CD4-positive, alpha-beta memory T cell (primary cell): ENCODE measurements around the gene DUS1L. TPM values are rescaled to one million over a fixed set of nuclear protein-coding genes. Genes with fewer than 3 reads are reported as not detected.
A peak's percentile ranks its signal among the peaks of the same experiment; 100 is the strongest.

Source experiments
- CTCF ChIA-PET: fragments of 350-600 bp; sonication (Branson Sonifier 250); formaldehyde crosslinking; loops from one replicate; lab custom pipeline; 2021; ENCODE audit warnings: inconsistent platforms; ENCODE audit not compliant: partially characterized antibody; lab: Charles Lee
- POLR2A ChIA-PET: fragments of 350-600 bp; sonication (Branson Sonifier 250); formaldehyde crosslinking; loops from one replicate; lab custom pipeline; 2021; ENCODE audit not compliant: partially characterized antibody; lab: Charles Lee
- DNase-seq, 5 donors: peaks; one replicate each; pipeline versions ENCODE4 v3.0.0 to v3.0.0-alpha.2; 2020 to 2022; ENCODE audit warnings: mixed read lengths in 1 of 5
- H3K27ac ChIP-seq: one replicate; pipeline ENCODE4 v1.7.0; 2013; ENCODE audit warnings: low read depth, low read length
- H3K27me3 ChIP-seq: 2 replicates; pipeline ENCODE4 v1.7.0; 2013; ENCODE audit warnings: mild to moderate bottlenecking, low read length, moderate library complexity; ENCODE audit not compliant: insufficient read depth
- H3K36me3 ChIP-seq: 2 replicates; pipeline ENCODE4 v1.7.0; 2013; ENCODE audit warnings: mild to moderate bottlenecking, low read length, moderate library complexity; ENCODE audit not compliant: insufficient read depth
- H3K4me1 ChIP-seq: 2 replicates; pipeline ENCODE4 v1.7.0; 2013; ENCODE audit warnings: mild to moderate bottlenecking, low read length, moderate library complexity; ENCODE audit not compliant: insufficient read depth
- H3K4me3 ChIP-seq, 2 donors: one replicate each; pipeline ENCODE4 v1.7.0; 2013; ENCODE audit warnings: low read length in 2 of 2, mild to moderate bottlenecking in 1 of 2
- H3K9me3 ChIP-seq, 2 donors: one replicate each; pipeline ENCODE4 v1.7.0; 2013; ENCODE audit warnings: low read length in 2 of 2, control low read depth in 1 of 2; ENCODE audit not compliant: control insufficient read depth in 1 of 2
- H3K27ac Mint-ChIP-seq, 7 donors: one replicate each; pipeline ENCODE4 v1.8.0; 2020 to 2021; ENCODE audit warnings: mixed read lengths in 7 of 7, mild to moderate bottlenecking in 6 of 7, inconsistent platforms in 3 of 7, moderate library complexity in 3 of 7
- H3K27me3 Mint-ChIP-seq, 2 donors: one replicate each; pipeline ENCODE4 v1.8.0; 2020 to 2021; ENCODE audit warnings: mixed read lengths in 2 of 2
- H3K36me3 Mint-ChIP-seq, 2 donors: one replicate each; pipeline ENCODE4 v1.8.0; 2020 to 2021; ENCODE audit warnings: mixed read lengths in 2 of 2, inconsistent platforms in 1 of 2, mild to moderate bottlenecking in 1 of 2
- H3K4me1 Mint-ChIP-seq, 4 donors: one replicate each; pipeline ENCODE4 v1.8.0; 2020 to 2021; ENCODE audit warnings: mixed read lengths in 4 of 4, mild to moderate bottlenecking in 1 of 4
- H3K4me3 Mint-ChIP-seq, 8 donors: one replicate each; pipeline ENCODE4 v1.8.0; 2020 to 2021; ENCODE audit warnings: mixed read lengths in 8 of 8, mild to moderate bottlenecking in 7 of 8, moderate library complexity in 6 of 8, inconsistent platforms in 3 of 8
- H3K9me3 Mint-ChIP-seq, 8 donors: one replicate each; pipeline ENCODE4 v1.8.0; 2020 to 2021; ENCODE audit warnings: mixed read lengths in 8 of 8, mild to moderate bottlenecking in 5 of 8, inconsistent platforms in 3 of 8, moderate library complexity in 1 of 8
- intact Hi-C: fragments of 100-400 bp; cut with micrococcal nuclease; formaldehyde crosslinking; loops from one replicate; pipeline ENCODE4 v1.15.1; 2023
- polyA plus RNA-seq, 2 donors: library from polyadenylated mRNA; unstranded; fragments of 300-500 nt; fragmentation: Illumina TruSeq; gene quantifications; one replicate each; pipeline ENCODE4 v1.2.3, GENCODE V29; 2021
- total RNA-seq, 2 experiments: library from RNA; stranded (reverse); gene quantifications; one replicate each; pipeline ENCODE4 v1.2.3, GENCODE V29; 2021

DUS1L gene
- total and polyA plus RNA-seq, 4 experiments from 2014 or later = 48.1 to 141 (median 139) TPM

- peaks cover 0 to 11% (median under 1%) of the 10 kb centered on the region in 4 donors for H3K4me1 Mint-ChIP-seq
- H3K36me3 Mint-ChIP-seq = peaks cover 3 to 15% of the 10 kb centered on the region in 2 donors
- DNase-seq = no peak
- intact Hi-C loops = no loop called here
- peaks cover 11% of the 10 kb centered on the region for H3K4me1 ChIP-seq
- no peak overlapping the region for H3K4me3 ChIP-seq
- H3K9me3 Mint-ChIP-seq = no peaks in the 10 kb centered on the region
- no peaks in the 10 kb centered on the region for H3K9me3 ChIP-seq
- H3K4me3 Mint-ChIP-seq = no peak overlapping the region
- H3K27ac Mint-ChIP-seq = no peak overlapping the region
- ChIA-PET POLR2A (no interaction called here), CTCF (no interaction called here)
- peaks cover 36% of the 10 kb centered on the region for H3K36me3 ChIP-seq
- H3K27me3 ChIP-seq = no peaks in the 10 kb centered on the region
- no peak overlapping the region for H3K27ac ChIP-seq
- no peaks in the 10 kb centered on the region for H3K27me3 Mint-ChIP-seq
Measured at GRCh38 chr17:82092995-82093751, 27.6 kb upstream of the DUS1L start.

GRCh38 chr17:82092628-82092994 lies 27.0 kb upstream of the DUS1L start:
- H3K27me3 ChIP-seq = no peaks in the 10 kb centered on the region
- peaks cover 0 to 11% (median under 1%) of the 10 kb centered on the region in 4 donors for H3K4me1 Mint-ChIP-seq
- POLR2A ChIA-PET = no interaction called here
- H3K36me3 Mint-ChIP-seq = peaks cover 3 to 17% of the 10 kb centered on the region in 2 donors
- peak in 1 of 5 donors; percentile 31 for DNase-seq
- intact Hi-C loops = no loop called here
- H3K4me3 ChIP-seq = no peak overlapping the region
- CTCF ChIA-PET = no interaction called here
- H3K27ac Mint-ChIP-seq = no peak overlapping the region
- peaks cover 11% of the 10 kb centered on the region for H3K4me1 ChIP-seq
- no peak overlapping the region for H3K4me3 Mint-ChIP-seq
- H3K9me3 Mint-ChIP-seq = no peaks in the 10 kb centered on the region
- H3K9me3 ChIP-seq = no peaks in the 10 kb centered on the region
- H3K27me3 Mint-ChIP-seq = no peaks in the 10 kb centered on the region
- peaks cover 41% of the 10 kb centered on the region for H3K36me3 ChIP-seq
- no peak overlapping the region for H3K27ac ChIP-seq

DNA sequence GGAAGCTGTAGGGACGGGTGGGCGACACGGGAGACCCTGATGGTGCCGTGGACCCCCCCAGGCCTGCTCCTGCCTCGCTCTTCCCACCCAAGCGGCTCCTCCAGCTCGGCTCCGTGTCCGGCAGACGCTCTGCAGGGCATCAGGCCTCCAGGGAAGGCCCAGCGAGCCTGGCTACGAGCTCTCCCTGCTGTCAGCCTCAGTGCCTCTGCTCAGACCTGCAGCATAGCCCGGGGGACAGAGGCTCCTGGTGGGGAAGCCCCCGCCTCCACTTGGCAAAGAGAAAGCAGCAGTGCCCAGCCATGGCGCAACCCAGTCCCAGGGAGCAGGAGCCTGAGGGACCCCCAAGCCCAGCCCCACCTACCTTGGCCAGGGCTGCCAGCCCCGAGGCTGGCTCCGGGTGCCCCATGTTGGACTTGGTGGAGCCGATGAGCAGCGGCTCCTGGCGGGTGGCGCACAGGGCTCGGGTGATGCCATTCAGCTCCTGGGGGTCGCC lies 26.5 kb upstream of the DUS1L start:
- H3K9me3 ChIP-seq = no peaks in the 10 kb centered on the region
- no peaks in the 10 kb centered on the region for H3K27me3 Mint-ChIP-seq
- H3K36me3 Mint-ChIP-seq = peaks cover 3 to 17% of the 10 kb centered on the region in 2 donors
- H3K27ac ChIP-seq = no peak overlapping the region
- H3K27ac Mint-ChIP-seq = peak overlapping the region in 1 of 7 donors; percentile 15
- H3K4me3 ChIP-seq = no peak overlapping the region
- CTCF ChIA-PET = no interaction called here
- peaks cover 0 to 11% (median under 1%) of the 10 kb centered on the region in 4 donors for H3K4me1 Mint-ChIP-seq
- intact Hi-C loops = no loop called here
- H3K4me3 Mint-ChIP-seq = no peak overlapping the region
- no peak for DNase-seq
- H3K36me3 ChIP-seq = peaks cover 45% of the 10 kb centered on the region
- H3K4me1 ChIP-seq = peaks cover 10% of the 10 kb centered on the region
- POLR2A ChIA-PET = no interaction called here
- no peaks in the 10 kb centered on the region for H3K27me3 ChIP-seq
- H3K9me3 Mint-ChIP-seq = no peaks in the 10 kb centered on the region

DNA sequence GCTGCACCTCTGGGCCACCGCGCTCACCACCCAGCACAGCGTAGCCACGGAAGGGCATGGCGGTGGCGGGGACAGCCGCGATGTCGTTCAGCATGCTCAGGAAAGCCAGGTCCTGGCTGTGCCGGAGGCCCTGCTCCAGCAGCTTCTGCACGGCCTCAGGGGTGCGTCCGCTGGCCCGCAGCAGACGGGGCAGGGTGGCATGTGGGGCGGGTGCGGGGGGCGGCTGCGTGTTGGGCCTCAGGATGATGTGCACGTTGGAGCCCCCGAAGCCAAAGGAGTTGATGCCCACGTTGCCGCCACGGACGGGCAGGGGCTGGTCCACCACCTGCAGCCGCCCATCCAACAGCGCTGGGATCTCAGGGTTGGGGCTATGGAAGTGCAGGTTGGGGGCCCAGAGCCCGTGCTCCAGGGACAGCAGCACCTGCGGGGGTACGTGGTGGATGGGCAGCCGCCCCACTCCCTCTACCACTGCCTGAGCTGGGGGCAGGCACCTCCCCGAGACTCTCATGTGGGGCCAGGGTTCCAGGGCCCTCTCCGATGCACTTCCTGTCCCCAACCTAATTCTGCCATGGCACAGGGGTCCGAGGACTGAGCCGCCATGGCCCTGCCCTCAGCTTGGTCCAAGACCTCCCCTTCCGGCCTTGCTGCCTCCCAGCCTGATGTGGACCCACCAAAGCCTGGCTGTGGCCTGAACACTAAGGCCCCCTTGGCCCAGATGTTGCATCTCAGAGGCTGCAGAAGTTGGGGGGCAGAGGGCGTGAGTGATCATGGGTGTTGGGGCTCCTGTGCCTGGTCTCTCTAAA lies 25.9 kb upstream of the DUS1L start:
- Histone ChIP-seq H3K4me3 (no peak overlapping the region), H3K4me1 (peaks cover 4% of the 10 kb centered on the region), H3K27ac (no peak overlapping the region), H3K27me3 (no peaks in the 10 kb centered on the region), H3K36me3 (peaks cover 50% of the 10 kb centered on the region), H3K9me3 (no peaks in the 10 kb centered on the region)
- DNase-seq = no peak
- H3K27me3 Mint-ChIP-seq = no peaks in the 10 kb centered on the region
- intact Hi-C loops = no loop called here
- H3K4me1 Mint-ChIP-seq = peaks cover 0 to 7% (median under 1%) of the 10 kb centered on the region in 4 donors
- H3K9me3 Mint-ChIP-seq = no peaks in the 10 kb centered on the region
- peaks cover 3 to 17% of the 10 kb centered on the region in 2 donors for H3K36me3 Mint-ChIP-seq
- H3K27ac Mint-ChIP-seq = no peak overlapping the region
- ChIA-PET POLR2A (interaction anchor here (1.4 kb wide), 1 partner anchor 15 kb away, joined by 4 read pairs; no protein-coding TSS in a partner anchor), CTCF (no interaction called here)
- H3K4me3 Mint-ChIP-seq = no peak overlapping the region

DNA sequence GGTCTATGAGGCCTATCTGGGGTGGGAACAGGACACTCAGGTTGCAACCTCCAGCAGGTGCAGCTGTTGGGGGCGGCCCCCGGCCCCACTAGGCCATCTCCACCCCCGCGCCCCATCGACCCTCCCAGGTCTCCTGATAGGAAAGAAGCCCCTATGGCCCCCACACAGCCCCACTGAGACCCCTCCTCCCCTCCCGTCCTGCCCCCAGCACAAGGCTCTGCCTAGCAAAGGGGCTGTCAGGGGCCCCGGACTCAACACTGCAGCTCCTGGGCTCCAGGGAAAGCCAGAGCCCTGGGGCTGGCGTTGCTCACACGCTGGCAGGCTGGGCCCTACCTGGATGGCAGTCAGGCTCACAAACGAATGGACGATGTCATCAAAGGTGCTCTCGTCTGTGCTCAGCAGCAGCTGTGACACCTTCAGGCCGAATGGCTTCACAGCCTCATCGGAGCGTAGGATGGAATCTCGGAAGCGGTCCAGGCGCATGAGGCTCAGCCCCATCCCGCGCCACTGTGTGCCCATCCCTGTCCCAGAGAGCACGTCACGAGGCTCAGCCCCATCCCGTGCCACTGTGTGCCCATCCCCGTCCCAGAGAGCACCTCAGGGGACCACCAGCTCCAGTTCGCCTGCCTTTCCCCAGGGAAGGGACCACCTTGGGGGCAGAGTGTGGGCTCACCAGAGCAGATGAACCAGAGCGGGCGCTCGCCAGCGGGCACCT lies 25.1 kb upstream of the DUS1L start:
- ChIA-PET CTCF (no interaction called here), POLR2A (interaction anchor here (1.4 kb wide), 2 partner anchors 15 to 23 kb away, joined by 3 to 4 read pairs; no protein-coding TSS in a partner anchor)
- no peak overlapping the region for H3K27ac ChIP-seq
- Mint-ChIP-seq H3K4me1 (no peaks in the 10 kb centered on the region), H3K4me3 (no peak overlapping the region), H3K27ac (no peak overlapping the region), H3K9me3 (no peaks in the 10 kb centered on the region), H3K27me3 (no peaks in the 10 kb centered on the region), H3K36me3 (peaks cover 3 to 18% of the 10 kb centered on the region in 2 donors)
- H3K4me3 ChIP-seq = no peak overlapping the region
- DNase-seq = no peak
- peaks cover 52% of the 10 kb centered on the region for H3K36me3 ChIP-seq
- intact Hi-C loops = no loop called here
- no peaks in the 10 kb centered on the region for H3K9me3 ChIP-seq
- no peaks in the 10 kb centered on the region for H3K4me1 ChIP-seq
- H3K27me3 ChIP-seq = no peaks in the 10 kb centered on the region

DNA sequence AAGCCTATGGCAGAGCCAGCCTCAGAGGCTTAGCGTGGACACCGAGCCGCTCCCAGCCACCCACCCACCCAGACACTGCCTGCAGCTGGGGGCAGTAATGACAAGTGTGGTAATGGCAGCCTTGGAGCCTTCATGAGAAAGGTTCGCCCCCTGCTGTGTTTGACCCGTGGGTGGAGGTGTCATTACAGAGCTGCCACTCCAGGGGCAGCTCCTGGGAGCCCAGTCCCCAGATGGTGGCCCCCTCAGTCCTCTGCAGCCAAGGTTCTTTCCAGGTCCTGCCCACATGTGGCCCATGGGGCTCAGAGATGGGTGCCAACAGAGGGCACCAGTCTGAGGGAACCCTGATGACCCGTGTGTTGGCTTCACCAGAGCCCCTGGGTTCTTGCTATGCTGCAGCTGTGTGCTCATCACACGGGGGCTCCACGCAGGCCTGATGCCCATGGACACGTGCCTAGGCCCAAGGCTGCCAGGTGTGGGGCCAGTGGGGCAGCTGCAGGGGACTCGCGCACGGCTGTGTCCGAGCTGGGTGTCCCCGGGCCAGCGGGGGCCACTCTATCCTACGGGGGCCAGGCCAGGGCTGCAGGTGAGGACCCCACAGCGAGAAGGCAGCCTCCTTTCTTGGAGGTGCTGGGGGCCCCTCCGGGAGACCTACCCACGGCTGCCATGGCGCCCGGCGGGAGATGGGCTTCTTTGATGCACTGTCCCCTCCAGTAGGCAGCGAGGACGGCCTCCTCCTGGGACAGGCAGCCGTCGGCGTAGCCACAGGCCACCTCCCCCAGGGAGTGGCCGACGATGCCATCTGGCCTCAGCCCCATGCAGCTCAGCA lies 24.3 kb upstream of the DUS1L start:
- Mint-ChIP-seq H3K4me3 (no peak overlapping the region), H3K36me3 (peaks cover 3 to 18% of the 10 kb centered on the region in 2 donors), H3K27ac (no peak overlapping the region), H3K9me3 (no peaks in the 10 kb centered on the region), H3K4me1 (no peaks in the 10 kb centered on the region), H3K27me3 (no peaks in the 10 kb centered on the region)
- no peaks in the 10 kb centered on the region for H3K27me3 ChIP-seq
- intact Hi-C loops = no loop called here
- no peak for DNase-seq
- H3K9me3 ChIP-seq = no peaks in the 10 kb centered on the region
- POLR2A ChIA-PET = interaction anchor here (1.4 kb wide), 2 partner anchors 16 to 23 kb away, joined by 3 to 4 read pairs; no protein-coding TSS in a partner anchor
- H3K4me1 ChIP-seq = no peaks in the 10 kb centered on the region
- CTCF ChIA-PET = no interaction called here
- H3K27ac ChIP-seq = no peak overlapping the region
- no peak overlapping the region for H3K4me3 ChIP-seq
- H3K36me3 ChIP-seq = peaks cover 52% of the 10 kb centered on the region
